Cardiac muscle cell (in vitro differentiated cells and primary cell): ENCODE results near the gene WBP2NL. TPM values are rescaled to one million over a fixed set of nuclear protein-coding genes. Genes with fewer than 3 reads are reported as not detected.

Experiments
- DNase-seq, 2 donors: peaks; one replicate each; pipeline versions ENCODE4 v3.0.0 to v3.0.0-alpha.2; 2010 to 2017; ENCODE audit warnings: low read depth in 1 of 2, low spot score in 1 of 2
- H3K27ac ChIP-seq: fragments of 200-600 bp; sonication (generic); 2 replicates; pipeline ENCODE4 v1.5.1; 2016
- H3K27me3 ChIP-seq: fragments of 200-600 bp; sonication (generic); 2 replicates; pipeline ENCODE4 v1.6.0; 2016; ENCODE audit warnings: control low read depth
- H3K36me3 ChIP-seq: fragments of 200-600 bp; sonication (generic); 2 replicates; pipeline ENCODE4 v1.5.1; 2016; ENCODE audit warnings: control low read depth
- H3K4me1 ChIP-seq: fragments of 200-600 bp; sonication (generic); 2 replicates; pipeline ENCODE4 v1.8.1; 2017; ENCODE audit warnings: low read depth, mild to moderate bottlenecking, mixed run types
- H3K4me3 ChIP-seq: fragments of 200-600 bp; sonication (generic); 2 replicates; pipeline ENCODE4 v1.5.1; 2016; ENCODE audit warnings: mild to moderate bottlenecking
- H3K9me3 ChIP-seq: fragments of 200-600 bp; sonication (generic); 2 replicates; pipeline ENCODE4 v1.5.1; 2017; ENCODE audit warnings: low read depth, mild to moderate bottlenecking, control low read depth
- CTCF ChIP-seq: IDR thresholded peaks from 2 replicates; pipeline ENCODE4 v1.5.1; 2012; ENCODE audit warnings: low read depth, mild to moderate bottlenecking, low read length
- polyA plus RNA-seq: library from polyadenylated mRNA; unstranded; fragments of >200 nt; fragmentation: Nextera tagmentation; extraction: Ambion mirVana; gene quantifications from 2 replicates; pipeline ENCODE4 v1.2.1, GENCODE V29; 2016
- total RNA-seq: library from RNA; depleted of rRNA; stranded (reverse); fragments of >200 nt; gene quantifications from 2 replicates; pipeline ENCODE4 v1.2.3, GENCODE V29; 2016

The WBP2NL gene
- total and polyA plus RNA-seq, 2 experiments from 2014 or later: not detected

GRCh38 chr22:41982865-41983264 lies 15.7 kb upstream of the WBP2NL start:
- Histone ChIP-seq H3K27ac (no peak overlapping the region), H3K27me3 (peaks cover 8% of the 10 kb centered on the region), H3K9me3 (no peaks in the 10 kb centered on the region), H3K4me3 (no peak overlapping the region), H3K36me3 (no peaks in the 10 kb centered on the region), H3K4me1 (no peaks in the 10 kb centered on the region)
- no peak for TF ChIP-seq CTCF
- no peak for DNase-seq

- Histone ChIP-seq H3K9me3 (no peaks in the 10 kb centered on the region), H3K4me1 (no peaks in the 10 kb centered on the region), H3K4me3 (no peak overlapping the region), H3K36me3 (no peaks in the 10 kb centered on the region), H3K27ac (no peak overlapping the region), H3K27me3 (no peaks in the 10 kb centered on the region)
- no peak for TF ChIP-seq CTCF
- DNase-seq: peak in 1 of 2 donors; percentile 57
Observed at GRCh38 chr22:41983513-41984405, 14.8 kb upstream of the WBP2NL start.

DNA sequence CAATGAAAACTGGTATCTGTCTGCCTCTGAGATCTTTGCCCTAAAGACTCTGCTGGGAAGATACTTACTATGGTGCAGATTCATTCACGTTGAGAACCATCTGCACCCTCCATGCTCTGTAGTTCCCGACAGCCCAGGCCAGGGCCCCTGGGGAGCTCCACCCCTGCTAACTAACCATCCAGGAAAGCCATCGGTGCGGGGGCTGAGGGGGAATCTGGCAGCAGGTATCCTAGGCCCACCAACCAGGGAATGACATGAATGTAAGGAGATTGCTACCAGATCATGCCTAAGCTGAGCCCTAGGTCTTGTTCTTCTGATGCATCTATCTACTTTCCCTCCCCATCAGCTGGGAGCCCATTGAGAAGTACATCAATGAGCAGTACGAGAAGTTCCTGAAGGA lies 11.3 kb upstream of the WBP2NL start:
- no peaks in the 10 kb centered on the region for H3K4me1 ChIP-seq
- no peaks in the 10 kb centered on the region for H3K9me3 ChIP-seq
- no peak overlapping the region for H3K27ac ChIP-seq
- H3K36me3 ChIP-seq: no peaks in the 10 kb centered on the region
- no peak for DNase-seq
- H3K4me3 ChIP-seq: no peak overlapping the region
- H3K27me3 ChIP-seq: no peaks in the 10 kb centered on the region
- TF ChIP-seq CTCF: no peak

GRCh38 chr22:41989246-41989645 lies 9.3 kb upstream of the WBP2NL start:
- no peak overlapping the region for H3K4me3 ChIP-seq
- no peak overlapping the region for H3K27ac ChIP-seq
- no peak for TF ChIP-seq CTCF
- H3K27me3 ChIP-seq: no peaks in the 10 kb centered on the region
- H3K36me3 ChIP-seq: no peaks in the 10 kb centered on the region
- H3K9me3 ChIP-seq: no peaks in the 10 kb centered on the region
- no peak for DNase-seq
- H3K4me1 ChIP-seq: no peaks in the 10 kb centered on the region

DNA sequence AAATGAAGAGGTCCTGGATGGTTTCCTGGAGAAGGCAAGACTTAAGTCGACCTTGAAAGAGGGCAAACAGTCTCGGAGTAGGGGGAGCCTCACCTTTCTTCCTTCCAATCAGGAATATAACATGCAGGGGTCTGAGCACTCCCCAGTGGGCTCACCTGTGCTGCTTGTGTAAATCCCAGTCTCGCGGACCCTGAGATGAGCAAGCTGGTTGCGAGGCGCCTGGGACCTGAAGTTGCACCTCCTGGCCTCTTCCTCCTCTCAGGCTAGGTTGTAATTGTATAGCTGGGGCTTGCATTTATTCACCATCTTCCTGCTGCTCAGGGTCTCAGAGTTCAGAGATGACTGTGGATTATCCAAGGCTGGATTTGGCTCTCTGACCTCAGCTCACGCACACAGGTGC lies 7.5 kb upstream of the WBP2NL start:
- DNase-seq: no peak
- Histone ChIP-seq H3K27me3 (no peaks in the 10 kb centered on the region), H3K9me3 (no peaks in the 10 kb centered on the region), H3K4me1 (no peaks in the 10 kb centered on the region), H3K4me3 (no peak overlapping the region), H3K36me3 (no peaks in the 10 kb centered on the region), H3K27ac (no peak overlapping the region)
- TF ChIP-seq CTCF: no peak
